CD4-positive, alpha-beta T cell (primary cell): ENCODE measurements around the gene RPS27L. TPM values are rescaled to one million over a fixed set of nuclear protein-coding genes. Genes with fewer than 3 reads are reported as not detected.
A peak's percentile ranks its signal among the peaks of the same experiment; 100 is the strongest.

Experiments
- ATAC-seq: fragments of 200-7000 bp; cut with Tn5 transposase; one replicate; pipeline ENCODE4 v1.10.0; 2022; ENCODE audit warnings: mild to moderate bottlenecking; ENCODE audit not compliant: poor library complexity
- CTCF ChIA-PET: fragments of 350-600 bp; sonication (Branson Sonifier 250); formaldehyde crosslinking; loops from one replicate; lab custom pipeline; 2021; ENCODE audit warnings: antibody characterized with exemption, inconsistent platforms; lab: Charles Lee
- POLR2A ChIA-PET: fragments of 350-600 bp; sonication (Branson Sonifier 250); formaldehyde crosslinking; loops from one replicate; lab custom pipeline; 2021; ENCODE audit warnings: antibody characterized with exemption, inconsistent platforms; lab: Charles Lee
- DNase-seq, 14 experiments: peaks; one replicate each; pipeline ENCODE4 v3.0.0-alpha.2; 2013 to 2020; ENCODE audit warnings: mixed read lengths in 2 of 14
- H3K27ac ChIP-seq, 2 donors: one replicate each; pipeline versions ENCODE4 v1.5.1 to v1.7.0; 2013; ENCODE audit warnings: low read length in 2 of 2, low read depth in 1 of 2, mild to moderate bottlenecking in 1 of 2
- H3K27me3 ChIP-seq, 2 experiments: 1 replicate in 1 of 2; 2 replicates in 1 of 2; pipeline versions ENCODE4 v1.6.1 to v1.7.0; 2013; ENCODE audit warnings: low read length in 2 of 2, control low read depth in 1 of 2, mild to moderate bottlenecking in 1 of 2, moderate library complexity in 1 of 2; ENCODE audit not compliant: insufficient read depth in 2 of 2, control insufficient read depth in 1 of 2
- H3K36me3 ChIP-seq: one replicate; pipeline ENCODE4 v1.6.1; 2013; ENCODE audit warnings: low read length, control low read depth; ENCODE audit not compliant: insufficient read depth
- H3K4me1 ChIP-seq: one replicate; pipeline ENCODE4 v1.6.1; 2013; ENCODE audit warnings: low read length, control low read depth; ENCODE audit not compliant: insufficient read depth
- H3K4me3 ChIP-seq: one replicate; pipeline ENCODE4 v1.5.1; 2013; ENCODE audit warnings: mild to moderate bottlenecking, low read length, moderate library complexity
- H3K9me3 ChIP-seq, 2 experiments: 1 replicate in 1 of 2; 2 replicates in 1 of 2; pipeline versions ENCODE4 v1.6.1 to v1.7.0; 2013; ENCODE audit warnings: low read length in 2 of 2, mild to moderate bottlenecking in 2 of 2, control low read depth in 1 of 2, moderate library complexity in 1 of 2; ENCODE audit not compliant: control insufficient read depth in 1 of 2, insufficient read depth in 1 of 2
- H3K27ac Mint-ChIP-seq: one replicate; pipeline ENCODE4 v1.8.0; 2020; ENCODE audit warnings: mixed read lengths
- H3K27me3 Mint-ChIP-seq: one replicate; pipeline ENCODE4 v1.8.0; 2021; ENCODE audit warnings: mixed read lengths
- H3K36me3 Mint-ChIP-seq: one replicate; pipeline ENCODE4 v1.8.0; 2021; ENCODE audit warnings: low read depth, mixed read lengths
- H3K4me1 Mint-ChIP-seq: one replicate; pipeline ENCODE4 v1.8.0; 2021; ENCODE audit warnings: low read depth, mixed read lengths
- H3K4me3 Mint-ChIP-seq: one replicate; pipeline ENCODE4 v1.8.0; 2020; ENCODE audit warnings: mild to moderate bottlenecking, mixed read lengths
- H3K9me3 Mint-ChIP-seq: one replicate; pipeline ENCODE4 v1.8.0; 2020; ENCODE audit warnings: mixed read lengths
- intact Hi-C, 2 experiments: fragments of 100-400 bp; cut with DNase I in 1 of 2; cut with micrococcal nuclease in 1 of 2; formaldehyde crosslinking; loops; one replicate each; pipeline versions ENCODE4 v1.15.1 to v1.9.0; 2023 to 2025; cut with DNase I, micrococcal nuclease
- total RNA-seq, 174 experiments: library from RNA in 2 of 174; stranded (reverse) in 2 of 174; gene quantifications; one replicate each; pipeline ENCODE4 v1.2.3 and lab custom pipeline; 2021 to 2026
- TF ChIP-seq, protein P1 (sequence below): fragments of 200-600 bp; IDR thresholded peaks from one replicate; pipeline ENCODE4 v1.8.0; 2022; ENCODE audit warnings: antibody characterized with exemption, mild to moderate bottlenecking

The RPS27L gene
- total RNA-seq, 2 experiments from 2014 or later = 40.0 to 43.1 TPM

DNA sequence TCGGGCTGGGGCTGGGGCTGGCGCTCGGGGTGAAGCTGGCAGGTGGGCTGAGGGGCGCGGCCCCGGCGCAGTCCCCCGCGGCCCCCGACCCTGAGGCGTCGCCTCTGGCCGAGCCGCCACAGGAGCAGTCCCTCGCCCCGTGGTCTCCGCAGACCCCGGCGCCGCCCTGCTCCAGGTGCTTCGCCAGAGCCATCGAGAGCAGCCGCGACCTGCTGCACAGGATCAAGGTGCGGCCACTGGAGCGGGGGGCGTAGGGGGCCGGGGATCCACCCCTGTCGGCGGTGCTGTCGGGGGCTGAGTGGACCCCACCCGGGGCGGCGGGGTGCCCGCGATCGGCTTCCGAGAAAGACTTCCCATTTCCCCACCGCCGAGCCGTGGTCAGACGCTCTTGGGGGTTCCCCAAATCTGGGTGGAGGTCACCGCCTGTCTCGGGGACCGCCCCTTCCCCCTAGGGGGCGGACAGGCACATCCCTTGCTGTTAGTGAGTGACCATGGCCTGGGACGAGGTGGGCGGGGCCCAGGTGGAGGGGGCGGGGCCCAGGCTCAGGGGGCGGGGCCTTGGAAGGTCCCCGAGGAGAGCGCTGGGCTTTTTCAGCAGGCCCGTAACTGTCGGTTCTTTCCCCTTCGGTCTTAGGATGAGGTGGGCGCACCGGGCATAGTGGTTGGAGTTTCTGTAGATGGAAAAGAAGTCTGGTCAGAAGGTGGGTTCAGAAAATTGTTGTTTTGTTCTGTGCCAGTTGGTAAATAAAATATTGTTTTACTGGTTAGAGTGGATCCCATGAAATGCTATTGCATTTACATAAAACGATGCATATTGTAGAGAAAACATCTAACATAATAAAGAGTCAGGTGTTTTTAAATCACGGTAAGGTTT lies 35.0 kb downstream of the RPS27L start:
- peak overlapping the region; percentile 96 for H3K4me3 Mint-ChIP-seq
- intact Hi-C loops = loop anchor here in 1 of 2 experiments (1.0 to 2.0 kb wide), 2 partner anchors 35 to 67 kb away; partner anchors contain the start of genes RAB8B and RPS27L
- H3K27me3 ChIP-seq = no peaks in the 10 kb centered on the region
- ATAC-seq (peak; percentile 71), DNase-seq (peak; percentile 48 to 91 (median 65))
- ChIA-PET CTCF (no interaction called here), POLR2A (interaction anchor here (0.6 to 1.1 kb wide), 2 partner anchors 72 to 159 kb away, joined by 3 to 4 read pairs; no protein-coding TSS in a partner anchor)
- peaks cover 10% of the 10 kb centered on the region for H3K4me1 ChIP-seq
- H3K36me3 ChIP-seq = peaks cover 9% of the 10 kb centered on the region
- peaks cover 9 to 15% of the 10 kb centered on the region in 2 experiments for H3K9me3 ChIP-seq
- TF ChIP-seq, protein P1, sequence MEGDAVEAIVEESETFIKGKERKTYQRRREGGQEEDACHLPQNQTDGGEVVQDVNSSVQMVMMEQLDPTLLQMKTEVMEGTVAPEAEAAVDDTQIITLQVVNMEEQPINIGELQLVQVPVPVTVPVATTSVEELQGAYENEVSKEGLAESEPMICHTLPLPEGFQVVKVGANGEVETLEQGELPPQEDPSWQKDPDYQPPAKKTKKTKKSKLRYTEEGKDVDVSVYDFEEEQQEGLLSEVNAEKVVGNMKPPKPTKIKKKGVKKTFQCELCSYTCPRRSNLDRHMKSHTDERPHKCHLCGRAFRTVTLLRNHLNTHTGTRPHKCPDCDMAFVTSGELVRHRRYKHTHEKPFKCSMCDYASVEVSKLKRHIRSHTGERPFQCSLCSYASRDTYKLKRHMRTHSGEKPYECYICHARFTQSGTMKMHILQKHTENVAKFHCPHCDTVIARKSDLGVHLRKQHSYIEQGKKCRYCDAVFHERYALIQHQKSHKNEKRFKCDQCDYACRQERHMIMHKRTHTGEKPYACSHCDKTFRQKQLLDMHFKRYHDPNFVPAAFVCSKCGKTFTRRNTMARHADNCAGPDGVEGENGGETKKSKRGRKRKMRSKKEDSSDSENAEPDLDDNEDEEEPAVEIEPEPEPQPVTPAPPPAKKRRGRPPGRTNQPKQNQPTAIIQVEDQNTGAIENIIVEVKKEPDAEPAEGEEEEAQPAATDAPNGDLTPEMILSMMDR = no peak
- H3K27ac ChIP-seq = peak overlapping the region; percentile 64 to 67
- H3K27me3 Mint-ChIP-seq = no peaks in the 10 kb centered on the region
- H3K4me3 ChIP-seq = peak overlapping the region; percentile 90
- H3K9me3 Mint-ChIP-seq = peaks cover 12% of the 10 kb centered on the region
- peaks cover 18% of the 10 kb centered on the region for H3K36me3 Mint-ChIP-seq
- H3K27ac Mint-ChIP-seq = peak overlapping the region; percentile 89
- peaks cover 17% of the 10 kb centered on the region for H3K4me1 Mint-ChIP-seq

DNA sequence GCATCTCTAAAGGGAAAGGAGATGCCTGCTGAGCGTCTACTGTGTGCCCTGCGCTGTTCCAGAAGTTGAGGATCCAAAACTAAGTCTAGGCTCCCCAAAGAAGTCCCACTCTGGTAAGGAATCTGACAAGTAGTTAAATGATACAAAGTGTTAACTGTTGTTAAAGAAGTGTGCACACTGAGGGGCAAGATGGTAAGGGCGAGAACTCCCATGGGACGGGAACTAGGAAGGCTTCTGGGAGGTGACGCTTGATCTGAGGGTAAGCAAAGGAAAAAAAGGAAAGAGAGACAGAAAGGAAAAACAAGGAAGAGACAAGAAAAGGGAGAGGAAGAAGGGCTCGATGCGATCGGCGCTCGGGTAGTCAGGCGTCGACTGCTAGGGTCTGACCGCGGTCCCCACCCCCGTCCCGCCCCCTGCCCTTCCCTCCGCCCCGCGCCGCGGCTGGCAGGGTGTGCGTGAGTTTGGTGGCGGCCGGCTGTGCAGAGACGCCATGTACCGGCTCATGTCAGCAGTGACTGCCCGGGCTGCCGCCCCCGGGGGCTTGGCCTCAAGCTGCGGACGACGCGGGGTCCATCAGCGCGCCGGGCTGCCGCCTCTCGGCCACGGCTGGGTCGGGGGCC lies 35.8 kb downstream of the RPS27L start, which contains the start of gene LACTB:
LACTB (plus strand) TSS at position 480 of the 620 bp plus-strand sequence; CDS start at position 491, 11 bp downstream.
- H3K4me1 Mint-ChIP-seq = peaks cover 17% of the 10 kb centered on the region
- no peaks in the 10 kb centered on the region for H3K27me3 Mint-ChIP-seq
- intact Hi-C loops = loop anchor here in 1 of 2 experiments (1.0 to 2.0 kb wide), 4 partner anchors 35 to 151 kb away; partner anchors contain the start of genes RAB8B and RPS27L
- peaks cover 12% of the 10 kb centered on the region for H3K9me3 Mint-ChIP-seq
- ChIA-PET POLR2A (interaction anchor here (0.6 to 1.1 kb wide), 2 partner anchors 72 to 160 kb away, joined by 3 to 4 read pairs; no protein-coding TSS in a partner anchor), CTCF (no interaction called here)
- Histone ChIP-seq H3K4me1 (peaks cover 10% of the 10 kb centered on the region), H3K27me3 (no peaks in the 10 kb centered on the region), H3K36me3 (peaks cover 4% of the 10 kb centered on the region), H3K4me3 (peak within 1 kb of the TSS; percentile 90), H3K9me3 (peaks cover 9 to 15% of the 10 kb centered on the region in 2 experiments), H3K27ac (peak within 1 kb of the TSS; percentile 64 to 67)
- peak within 1 kb of the TSS; percentile 96 for H3K4me3 Mint-ChIP-seq
- TF ChIP-seq, protein P1 = no peak
- ATAC-seq = peak; percentile 90
- peak within 1 kb of the TSS; percentile 89 for H3K27ac Mint-ChIP-seq
- peaks cover 11% of the 10 kb centered on the region for H3K36me3 Mint-ChIP-seq
- peak; percentile 64 to 93 (median 76) for DNase-seq

DNA sequence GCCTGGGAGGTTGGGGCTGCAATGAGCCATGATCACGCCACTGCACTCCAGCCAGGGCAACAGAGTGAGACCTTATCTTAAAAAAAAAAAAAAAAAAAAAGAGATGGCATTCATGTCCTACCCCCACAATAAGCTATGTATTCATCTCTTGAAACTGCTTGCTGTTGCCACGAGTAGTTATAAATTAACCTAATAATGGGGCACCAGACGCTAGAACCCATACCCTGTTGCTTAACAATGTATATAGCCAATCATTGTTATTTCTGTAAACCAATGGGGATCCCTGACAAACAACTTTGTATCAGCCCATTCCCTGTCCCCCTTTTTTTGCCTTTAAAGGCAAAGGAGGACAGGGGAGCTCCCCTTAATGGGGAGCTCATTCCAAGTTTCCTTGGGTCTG lies 38.4 kb downstream of the RPS27L start:
- ATAC-seq (no peak), DNase-seq (no peak)
- Histone ChIP-seq H3K36me3 (no peaks in the 10 kb centered on the region), H3K9me3 (peaks cover 9 to 15% of the 10 kb centered on the region in 2 experiments), H3K4me1 (peaks cover 10% of the 10 kb centered on the region), H3K4me3 (no peak overlapping the region), H3K27ac (no peak overlapping the region), H3K27me3 (no peaks in the 10 kb centered on the region)
- Mint-ChIP-seq H3K4me3 (no peak overlapping the region), H3K27ac (no peak overlapping the region), H3K4me1 (peaks cover 17% of the 10 kb centered on the region), H3K27me3 (no peaks in the 10 kb centered on the region), H3K9me3 (peaks cover 12% of the 10 kb centered on the region), H3K36me3 (peaks cover 11% of the 10 kb centered on the region)
- TF ChIP-seq, protein P1 = no peak
- intact Hi-C loops = no loop called here
- ChIA-PET POLR2A (no interaction called here), CTCF (no interaction called here)
